Endothelial cell of umbilical vein (primary cell): ENCODE results near the gene LITAFD.

Experiments
- EZH2 ChIP-seq: IDR thresholded peaks from 2 replicates; pipeline ENCODE4 v1.6.1; 2012; ENCODE audit warnings: borderline replicate concordance, low read depth, mild to moderate bottlenecking, moderate library complexity, low read length, inconsistent platforms; ENCODE audit not compliant: severe bottlenecking
- FOS ChIP-seq: IDR thresholded peaks from 2 replicates; pipeline ENCODE4 v1.6.1; 2011; ENCODE audit warnings: mild to moderate bottlenecking, low read length, moderate library complexity, borderline replicate concordance; ENCODE audit not compliant: insufficient read depth
- GATA2 ChIP-seq: IDR thresholded peaks from 2 replicates; pipeline ENCODE4 v1.7.0; 2011; ENCODE audit warnings: low read depth, mild to moderate bottlenecking, moderate library complexity, mixed read lengths, low read length; ENCODE audit not compliant: insufficient read length, insufficient read depth
- JUN ChIP-seq: IDR thresholded peaks from 2 replicates; pipeline ENCODE4 v1.6.1; 2011; ENCODE audit warnings: borderline replicate concordance, low read depth; ENCODE audit not compliant: insufficient read length, insufficient read depth
- MYC ChIP-seq: IDR thresholded peaks from one replicate; pipeline ENCODE4 v1.6.1; 2011; ENCODE audit warnings: mild to moderate bottlenecking, low read depth, low read length
- POLR2A ChIP-seq: IDR thresholded peaks from 2 replicates; pipeline ENCODE4 v1.6.1; 2012; ENCODE audit warnings: low read depth, mild to moderate bottlenecking, control low read depth, low read length
- POLR2AphosphoS5 ChIP-seq: IDR thresholded peaks from 2 replicates; pipeline ENCODE4 v1.6.1; 2012; ENCODE audit warnings: low read depth, mild to moderate bottlenecking, control low read depth, low read length, moderate library complexity; ENCODE audit not compliant: insufficient read depth
- TF ChIP-seq, protein P1 (sequence below), 2 donors: IDR thresholded peaks; 1 replicate in 1 of 2; 2 replicates in 1 of 2; pipeline ENCODE4 v1.5.1; 2011; ENCODE audit warnings: low read length in 2 of 2, mild to moderate bottlenecking in 2 of 2, moderate library complexity in 2 of 2, control low read depth in 1 of 2, inconsistent platforms in 1 of 2, low read depth in 1 of 2; ENCODE audit not compliant: insufficient read depth in 1 of 2; ENCODE audit errors: extremely low read depth in 1 of 2

DNA sequence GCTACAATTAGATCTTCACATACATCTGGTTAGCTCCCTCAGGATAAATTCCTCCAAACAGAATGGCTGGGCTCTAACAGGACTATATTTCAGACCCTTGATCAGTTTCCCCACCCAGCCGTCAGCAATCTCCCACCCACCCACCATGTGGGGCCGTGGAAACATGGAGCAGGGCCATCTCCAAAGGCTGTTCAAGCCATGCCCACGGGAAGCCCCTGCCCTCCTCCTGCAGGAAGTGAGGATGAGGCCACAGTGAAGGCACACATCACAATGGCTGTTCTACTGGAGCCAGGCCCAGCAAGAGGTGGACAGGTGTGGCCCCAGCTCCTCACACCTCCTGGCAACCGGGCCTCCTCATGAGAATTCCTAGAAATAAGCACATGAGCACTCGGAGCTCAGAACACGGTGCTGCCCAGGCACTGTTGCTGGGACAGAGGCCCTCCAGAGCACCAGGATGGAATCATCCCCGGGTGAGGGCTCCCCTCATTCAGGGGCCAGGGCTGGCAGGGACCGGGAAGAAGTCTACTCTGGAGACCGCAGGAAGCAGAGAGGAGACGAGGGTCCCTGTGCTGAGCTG, at the start of gene LITAFD:
- TF ChIP-seq, protein P1, sequence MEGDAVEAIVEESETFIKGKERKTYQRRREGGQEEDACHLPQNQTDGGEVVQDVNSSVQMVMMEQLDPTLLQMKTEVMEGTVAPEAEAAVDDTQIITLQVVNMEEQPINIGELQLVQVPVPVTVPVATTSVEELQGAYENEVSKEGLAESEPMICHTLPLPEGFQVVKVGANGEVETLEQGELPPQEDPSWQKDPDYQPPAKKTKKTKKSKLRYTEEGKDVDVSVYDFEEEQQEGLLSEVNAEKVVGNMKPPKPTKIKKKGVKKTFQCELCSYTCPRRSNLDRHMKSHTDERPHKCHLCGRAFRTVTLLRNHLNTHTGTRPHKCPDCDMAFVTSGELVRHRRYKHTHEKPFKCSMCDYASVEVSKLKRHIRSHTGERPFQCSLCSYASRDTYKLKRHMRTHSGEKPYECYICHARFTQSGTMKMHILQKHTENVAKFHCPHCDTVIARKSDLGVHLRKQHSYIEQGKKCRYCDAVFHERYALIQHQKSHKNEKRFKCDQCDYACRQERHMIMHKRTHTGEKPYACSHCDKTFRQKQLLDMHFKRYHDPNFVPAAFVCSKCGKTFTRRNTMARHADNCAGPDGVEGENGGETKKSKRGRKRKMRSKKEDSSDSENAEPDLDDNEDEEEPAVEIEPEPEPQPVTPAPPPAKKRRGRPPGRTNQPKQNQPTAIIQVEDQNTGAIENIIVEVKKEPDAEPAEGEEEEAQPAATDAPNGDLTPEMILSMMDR (IDR thresholded peaks at IDR 0.05; ENCODE audit: extremely low read depth in 1 of 2, insufficient read depth in 1 of 2, low read depth in 1 of 2, low read length in 2 of 2): no peak
- TF ChIP-seq POLR2A (no peak), JUN (no peak), POLR2AphosphoS5 (no peak), MYC (no peak), FOS (no peak), EZH2 (no peak), GATA2 (no peak)
